ENCODE data around the gene SENP6. TPM values are rescaled to one million over a fixed set of nuclear protein-coding genes. Genes with fewer than 3 reads are reported as not detected.
"Not testable (repeated sequence)": the region's sequence is repeated elsewhere in the genome, so short reads cannot be mapped to it uniquely, and the experiment has no call there.

SENP6 gene
- polyA plus RNA-seq, 1 donor (not counting 4 experiments of a cell fraction or from before 2014, with no cell fraction given), result 41.1 TPM

DNA sequence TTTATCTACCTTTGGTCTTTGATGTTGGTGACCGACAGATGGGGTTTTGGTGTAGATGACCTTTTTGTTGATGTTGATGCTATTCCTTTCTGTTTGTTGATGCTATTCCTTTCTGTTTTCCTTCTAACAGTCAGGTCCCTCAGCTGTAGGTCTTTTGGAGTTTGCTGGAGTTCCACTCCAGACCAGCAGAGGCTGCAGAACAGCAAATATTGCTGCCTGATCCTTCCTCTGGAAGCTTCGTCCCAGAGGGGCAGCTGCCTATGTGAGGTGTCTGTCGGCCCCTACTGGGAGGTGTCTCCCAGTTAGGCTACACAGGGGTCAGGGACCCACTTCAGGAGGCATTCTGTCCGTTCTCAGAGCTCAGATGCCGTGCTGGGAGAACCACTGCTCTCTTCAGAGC, 85.9 kb downstream of the SENP6 start:
- H3K4me1 ChIP-seq (ENCODE audit: control insufficient read depth, extremely low read depth, insufficient read depth, low read length); H3K9ac ChIP-seq (ENCODE audit: control insufficient read depth, extremely low read depth, insufficient read depth, low read length); DNase-seq (ENCODE audit: low read depth, low spot score); H3K27ac ChIP-seq (ENCODE audit: control insufficient read depth, insufficient read depth, low read length); H3K4me2 ChIP-seq (ENCODE audit: control insufficient read depth, extremely low read depth, insufficient read depth, low read depth, low read length); H3K79me2 ChIP-seq (ENCODE audit: control insufficient read depth, insufficient read depth, low read length); dilution Hi-C loops (cut with MboI; ENCODE audit: extremely low pct_ligation_motif_present, low sequenced_read_pairs); H4K20me1 ChIP-seq (ENCODE audit: control insufficient read depth, extremely low read depth, insufficient read depth, low read length); H2AFZ ChIP-seq (ENCODE audit: control insufficient read depth, low read length); H3K36me3 ChIP-seq (ENCODE audit: control insufficient read depth in 2 of 2, extremely low read depth in 1 of 2, insufficient read depth in 2 of 2, low read length in 2 of 2); H3K27me3 ChIP-seq (ENCODE audit: control insufficient read depth, extremely low read depth, insufficient read depth, low read length); H3K9me3 ChIP-seq (ENCODE audit: control insufficient read depth, low read depth, low read length); FAIRE-seq; H3K4me3 ChIP-seq (ENCODE audit: control insufficient read depth in 2 of 3, extremely low read depth in 1 of 3, insufficient read depth in 2 of 3, low read depth in 1 of 3, low read length in 3 of 3); H3K9me1 ChIP-seq (ENCODE audit: control insufficient read depth, extremely low read depth, insufficient read depth, low read length): not testable (repeated sequence)

DNA sequence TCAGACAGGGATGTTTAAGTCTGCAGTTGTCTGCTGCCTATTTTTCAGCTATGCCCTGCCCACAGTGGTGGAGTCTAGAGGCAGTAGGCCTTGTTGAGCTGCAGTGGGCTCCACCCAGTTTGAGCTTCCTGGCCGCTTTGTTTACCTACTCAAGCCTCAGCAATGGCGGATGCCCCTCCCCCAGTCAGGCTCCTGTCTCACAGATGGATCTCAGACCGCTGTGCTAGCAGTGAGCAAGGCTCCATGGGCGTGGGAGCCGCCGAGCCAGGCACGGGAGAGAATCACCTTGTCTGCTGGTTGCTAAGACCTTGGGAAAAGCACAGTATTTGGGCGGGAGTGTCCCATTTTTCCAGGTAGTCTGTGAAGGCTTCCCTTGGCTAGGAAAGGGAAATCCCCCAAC, 86.3 kb downstream of the SENP6 start:
- H4K20me1 ChIP-seq (ENCODE audit: control insufficient read depth, extremely low read depth, insufficient read depth, low read length); FAIRE-seq; H3K36me3 ChIP-seq (ENCODE audit: control insufficient read depth in 2 of 2, extremely low read depth in 1 of 2, insufficient read depth in 2 of 2, low read length in 2 of 2); H3K27ac ChIP-seq (ENCODE audit: control insufficient read depth, insufficient read depth, low read length); DNase-seq (ENCODE audit: low read depth, low spot score); H2AFZ ChIP-seq (ENCODE audit: control insufficient read depth, low read length); H3K9me1 ChIP-seq (ENCODE audit: control insufficient read depth, extremely low read depth, insufficient read depth, low read length); H3K9ac ChIP-seq (ENCODE audit: control insufficient read depth, extremely low read depth, insufficient read depth, low read length); H3K27me3 ChIP-seq (ENCODE audit: control insufficient read depth, extremely low read depth, insufficient read depth, low read length); H3K79me2 ChIP-seq (ENCODE audit: control insufficient read depth, insufficient read depth, low read length); H3K4me3 ChIP-seq (ENCODE audit: control insufficient read depth in 2 of 3, extremely low read depth in 1 of 3, insufficient read depth in 2 of 3, low read depth in 1 of 3, low read length in 3 of 3); H3K4me1 ChIP-seq (ENCODE audit: control insufficient read depth, extremely low read depth, insufficient read depth, low read length); H3K4me2 ChIP-seq (ENCODE audit: control insufficient read depth, extremely low read depth, insufficient read depth, low read depth, low read length); dilution Hi-C loops (cut with MboI; ENCODE audit: extremely low pct_ligation_motif_present, low sequenced_read_pairs); H3K9me3 ChIP-seq (ENCODE audit: control insufficient read depth, low read depth, low read length): not testable (repeated sequence)

DNA sequence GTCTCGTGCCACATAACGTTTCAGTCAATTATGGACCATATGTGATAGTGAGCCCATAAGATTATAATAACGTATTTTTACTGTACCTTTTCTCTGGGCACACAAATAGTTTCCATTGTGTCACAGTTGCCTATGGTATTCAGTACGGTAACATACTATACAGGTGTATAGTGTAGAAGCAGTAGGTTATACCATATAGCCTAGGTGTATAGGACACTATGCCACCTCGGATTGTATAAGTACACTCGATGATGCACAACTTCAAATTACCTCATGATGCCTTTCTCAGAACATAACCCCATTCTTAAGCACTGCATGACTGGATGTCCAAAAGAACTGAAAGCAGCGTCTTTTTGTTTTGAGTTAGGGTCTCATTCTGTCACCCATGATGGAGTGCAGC, 87.9 kb downstream of the SENP6 start:
- dilution Hi-C loops (cut with MboI; ENCODE audit: extremely low pct_ligation_motif_present, low sequenced_read_pairs), result no loop called here
- H3K27me3 ChIP-seq (ENCODE audit: control insufficient read depth, extremely low read depth, insufficient read depth, low read length), result no peaks in the 10 kb centered on the region
- H3K4me2 ChIP-seq (ENCODE audit: control insufficient read depth, extremely low read depth, insufficient read depth, low read depth, low read length), result no peak overlapping the region
- no peaks in the 10 kb centered on the region for H3K79me2 ChIP-seq (ENCODE audit: control insufficient read depth, insufficient read depth, low read length)
- no peak for FAIRE-seq
- H3K27ac ChIP-seq (ENCODE audit: control insufficient read depth, insufficient read depth, low read length), result no peak overlapping the region
- H3K9me1 ChIP-seq (ENCODE audit: control insufficient read depth, extremely low read depth, insufficient read depth, low read length), result no peaks in the 10 kb centered on the region
- H3K36me3 ChIP-seq (ENCODE audit: control insufficient read depth in 2 of 2, extremely low read depth in 1 of 2, insufficient read depth in 2 of 2, low read length in 2 of 2), result peaks cover 0 to 4% of the 10 kb centered on the region in 2 experiments
- TF ChIP-seq, protein P1, sequence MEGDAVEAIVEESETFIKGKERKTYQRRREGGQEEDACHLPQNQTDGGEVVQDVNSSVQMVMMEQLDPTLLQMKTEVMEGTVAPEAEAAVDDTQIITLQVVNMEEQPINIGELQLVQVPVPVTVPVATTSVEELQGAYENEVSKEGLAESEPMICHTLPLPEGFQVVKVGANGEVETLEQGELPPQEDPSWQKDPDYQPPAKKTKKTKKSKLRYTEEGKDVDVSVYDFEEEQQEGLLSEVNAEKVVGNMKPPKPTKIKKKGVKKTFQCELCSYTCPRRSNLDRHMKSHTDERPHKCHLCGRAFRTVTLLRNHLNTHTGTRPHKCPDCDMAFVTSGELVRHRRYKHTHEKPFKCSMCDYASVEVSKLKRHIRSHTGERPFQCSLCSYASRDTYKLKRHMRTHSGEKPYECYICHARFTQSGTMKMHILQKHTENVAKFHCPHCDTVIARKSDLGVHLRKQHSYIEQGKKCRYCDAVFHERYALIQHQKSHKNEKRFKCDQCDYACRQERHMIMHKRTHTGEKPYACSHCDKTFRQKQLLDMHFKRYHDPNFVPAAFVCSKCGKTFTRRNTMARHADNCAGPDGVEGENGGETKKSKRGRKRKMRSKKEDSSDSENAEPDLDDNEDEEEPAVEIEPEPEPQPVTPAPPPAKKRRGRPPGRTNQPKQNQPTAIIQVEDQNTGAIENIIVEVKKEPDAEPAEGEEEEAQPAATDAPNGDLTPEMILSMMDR (optimal IDR thresholded peaks at IDR 0.05 in 1 of 3, IDR thresholded peaks at IDR 0.05 in 1 of 3, conservative IDR thresholded peaks at IDR 0.05 in 1 of 3; ENCODE audit: extremely low read depth in 1 of 3, insufficient read depth in 2 of 3, low read length in 3 of 3), result no peak
- no peak for TF ChIP-seq EZH2 (IDR thresholded peaks at IDR 0.05; ENCODE audit: low read length)
- no peaks in the 10 kb centered on the region for H4K20me1 ChIP-seq (ENCODE audit: control insufficient read depth, extremely low read depth, insufficient read depth, low read length)
- H3K4me3 ChIP-seq (ENCODE audit: control insufficient read depth in 2 of 3, extremely low read depth in 1 of 3, insufficient read depth in 2 of 3, low read depth in 1 of 3, low read length in 3 of 3), result no peak overlapping the region
- no peak overlapping the region for H3K9ac ChIP-seq (ENCODE audit: control insufficient read depth, extremely low read depth, insufficient read depth, low read length)
- H3K9me3 ChIP-seq (ENCODE audit: control insufficient read depth, low read depth, low read length), result no peaks in the 10 kb centered on the region
- DNase-seq (ENCODE audit: low read depth, low spot score), result no peak
- no peaks in the 10 kb centered on the region for H3K4me1 ChIP-seq (ENCODE audit: control insufficient read depth, extremely low read depth, insufficient read depth, low read length)
- H2AFZ ChIP-seq (ENCODE audit: control insufficient read depth, low read length), result no peak overlapping the region

Data from keratinocyte (primary cell).